ENCODE results near the gene ZNF892. TPM values are rescaled to one million over a fixed set of nuclear protein-coding genes. Genes with fewer than 3 reads are reported as not detected.

Gene ZNF892
- total RNA-seq (2014; rRNA removed; shearing (Covaris generic)) (1.9 and 3.0 TPM in 2 replicates), polyA plus RNA-seq (2016; fragmentation: Nextera tagmentation; extraction: Ambion mirVana) (0.79 and 1.0 TPM in 2 replicates)

DNA sequence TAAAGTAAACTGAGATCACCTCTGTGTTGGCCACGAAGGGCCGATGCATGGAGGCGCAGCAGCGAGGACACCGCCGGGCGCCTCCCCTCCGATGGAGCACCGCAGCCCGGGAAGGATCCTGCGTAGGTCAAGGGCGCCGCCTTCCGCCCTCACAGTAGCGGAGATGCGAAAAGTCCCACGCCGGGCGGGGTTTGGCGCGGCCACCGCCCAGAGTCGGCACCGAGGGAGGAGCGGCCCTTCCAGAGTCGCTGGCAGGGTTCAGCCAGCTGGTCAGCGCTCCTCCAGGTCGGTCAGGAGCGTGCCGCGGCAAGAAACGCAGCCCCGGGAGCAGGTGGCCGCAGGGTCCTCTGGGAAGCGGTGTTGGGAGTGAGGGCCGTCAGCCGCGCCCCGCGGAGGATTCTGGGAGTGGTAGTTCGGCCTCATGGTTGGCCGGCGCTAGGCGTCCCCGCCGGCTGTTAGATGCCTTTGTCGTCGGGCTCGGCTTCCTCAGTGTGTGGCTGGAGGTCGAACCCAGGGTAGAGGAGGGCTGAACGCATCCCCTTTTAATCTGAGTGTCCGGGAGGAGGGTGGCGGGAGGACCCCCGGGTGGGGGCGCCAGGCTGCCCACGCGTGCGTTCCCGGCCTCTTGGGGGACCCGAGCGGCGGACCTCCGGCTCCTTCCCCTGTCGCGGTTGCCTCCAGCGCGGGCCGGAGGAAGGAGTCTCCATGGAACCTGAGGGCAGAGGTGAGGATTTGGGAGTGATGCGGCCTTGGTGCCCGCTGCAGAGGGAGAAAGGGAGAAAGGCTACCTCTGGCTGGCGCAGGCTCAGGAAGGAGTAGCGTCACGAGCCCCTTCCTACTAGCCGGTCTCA, at the start of gene ZNF892:
Gene ZNF892 (plus strand): TSS at position 411 of the 851 bp plus-strand sequence. CDS start 295 bp downstream, at position 706.
- 1 to 2% methylated on average over 68 to 73 of the region's 74 CpGs for whole genome bisulfite sequencing, 2 experiments (ENCODE audit: low coverage in 1 of 2, low lambda C conversion rate in 2 of 2, missing lambda C conversion rate in 2 of 2)
- H4K20me1 ChIP-seq (ENCODE audit: insufficient read depth), result no peaks in the 10 kb centered on the region
- no peak for TF ChIP-seq EZH2phosphoT487 (IDR thresholded peaks at IDR 0.05; ENCODE audit: insufficient read depth, low read depth)
- TF ChIP-seq EZH2 (IDR thresholded peaks at IDR 0.05; ENCODE audit: insufficient read depth, poor library complexity, severe bottlenecking), result no peak
- H3K9ac ChIP-seq, result peak within 1 kb of the TSS; percentile 80
- no peaks in the 10 kb centered on the region for H3K27me3 ChIP-seq (replicated peaks; ENCODE audit: insufficient read depth)
- H3K4me2 ChIP-seq (ENCODE audit: unreplicated experiment), result peak within 1 kb of the TSS; percentile 72
- peak within 1 kb of the TSS; percentile 36 for H3K27ac ChIP-seq
- H3K79me2 ChIP-seq (ENCODE audit: insufficient read depth), result no peaks in the 10 kb centered on the region
- DNase-seq, result peak; percentile 94
- peaks cover 13% of the 10 kb centered on the region for H3K36me3 ChIP-seq (ENCODE audit: low read depth)
- peak within 1 kb of the TSS; percentile 80 for H3K4me3 ChIP-seq
- peak within 1 kb of the TSS; percentile 95 for H2AFZ ChIP-seq
- peaks cover 5% of the 10 kb centered on the region for H3K9me3 ChIP-seq (ENCODE audit: low read depth)
- H3K4me1 ChIP-seq (ENCODE audit: insufficient read depth), result peaks cover 7% of the 10 kb centered on the region; the same call in 1 of the 2 replicates
- in situ Hi-C loops (cut with MboI), result no loop called here
- H3F3A ChIP-seq (ENCODE audit: insufficient read depth), result no peaks in the 10 kb centered on the region
- H3K9me2 ChIP-seq (ENCODE audit: insufficient read depth), result no peaks in the 10 kb centered on the region

DNA sequence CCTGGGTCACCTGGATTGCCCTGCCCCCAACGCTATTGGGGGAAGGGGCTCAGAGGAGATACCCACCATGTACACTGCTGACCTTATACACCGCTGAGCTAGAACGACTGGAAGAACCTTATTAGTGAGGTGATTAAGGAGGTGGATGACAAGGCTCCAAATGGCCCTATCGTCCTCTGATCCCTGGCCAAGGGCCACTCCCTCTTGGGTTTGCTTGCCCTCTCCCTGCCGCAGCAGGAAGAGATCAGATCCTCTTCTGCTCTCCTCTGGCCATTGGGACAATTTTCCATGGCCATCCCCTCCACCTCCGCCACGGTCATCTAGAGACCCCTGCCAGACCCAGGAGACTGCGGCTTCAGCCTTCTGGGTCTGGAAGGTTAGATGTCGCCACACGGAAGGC, 48.9 kb upstream of the ZNF892 start:
- Histone ChIP-seq H4K20me1 (ENCODE audit: insufficient read depth) (no peaks in the 10 kb centered on the region), H3K36me3 (ENCODE audit: low read depth) (peaks cover 30% of the 10 kb centered on the region), H3K9me3 (ENCODE audit: low read depth) (no peaks in the 10 kb centered on the region), H3K27me3 (replicated peaks; ENCODE audit: insufficient read depth) (no peaks in the 10 kb centered on the region), H3K9ac (peak overlapping the region; percentile 89), H3K4me2 (ENCODE audit: unreplicated experiment) (peak overlapping the region; percentile 87), H2AFZ (peak overlapping the region; percentile 82), H3K9me2 (ENCODE audit: insufficient read depth) (no peaks in the 10 kb centered on the region), H3K4me1 (ENCODE audit: insufficient read depth) (no peaks in the 10 kb centered on the region), H3F3A (ENCODE audit: insufficient read depth) (peaks cover 7% of the 10 kb centered on the region), H3K27ac (peak overlapping the region; percentile 38; the same call in 1 of the 2 replicates), H3K4me3 (peak overlapping the region; percentile 82), H3K79me2 (ENCODE audit: insufficient read depth) (peaks cover 12% of the 10 kb centered on the region)
- in situ Hi-C loops (cut with MboI), result no loop called here
- no peak for TF ChIP-seq EZH2phosphoT487 (IDR thresholded peaks at IDR 0.05; ENCODE audit: insufficient read depth, low read depth)
- no peak for TF ChIP-seq EZH2 (IDR thresholded peaks at IDR 0.05; ENCODE audit: insufficient read depth, poor library complexity, severe bottlenecking)
- peak; percentile 34 for DNase-seq
- WGBS, 2 experiments (ENCODE audit: low coverage in 1 of 2, low lambda C conversion rate in 2 of 2, missing lambda C conversion rate in 2 of 2), result 40 to 41% methylated on average over 10 of the region's 10 CpGs

- peak; percentile 71 for DNase-seq
- Histone ChIP-seq H3K4me2 (ENCODE audit: unreplicated experiment) (peak overlapping the region; percentile 87), H3F3A (ENCODE audit: insufficient read depth) (peaks cover 12% of the 10 kb centered on the region), H3K36me3 (ENCODE audit: low read depth) (peaks cover 26% of the 10 kb centered on the region), H3K79me2 (ENCODE audit: insufficient read depth) (peaks cover 18% of the 10 kb centered on the region), H3K27me3 (replicated peaks; ENCODE audit: insufficient read depth) (no peaks in the 10 kb centered on the region), H3K9me3 (ENCODE audit: low read depth) (no peaks in the 10 kb centered on the region), H2AFZ (peak overlapping the region; percentile 82), H3K4me3 (peak overlapping the region; percentile 82), H4K20me1 (ENCODE audit: insufficient read depth) (no peaks in the 10 kb centered on the region), H3K4me1 (ENCODE audit: insufficient read depth) (no peaks in the 10 kb centered on the region), H3K9ac (peak overlapping the region; percentile 89), H3K9me2 (ENCODE audit: insufficient read depth) (no peaks in the 10 kb centered on the region), H3K27ac (peak overlapping the region; percentile 38)
- WGBS, 2 experiments (ENCODE audit: low coverage in 1 of 2, low lambda C conversion rate in 2 of 2, missing lambda C conversion rate in 2 of 2), result 1% methylated on average over 44 to 48 of the region's 58 CpGs
- no peak for TF ChIP-seq EZH2 (IDR thresholded peaks at IDR 0.05; ENCODE audit: insufficient read depth, poor library complexity, severe bottlenecking)
- in situ Hi-C loops (cut with MboI), result no loop called here
Observed at GRCh38 chr2:95158891-95159619, 48.3 kb upstream of the ZNF892 start.

DNA sequence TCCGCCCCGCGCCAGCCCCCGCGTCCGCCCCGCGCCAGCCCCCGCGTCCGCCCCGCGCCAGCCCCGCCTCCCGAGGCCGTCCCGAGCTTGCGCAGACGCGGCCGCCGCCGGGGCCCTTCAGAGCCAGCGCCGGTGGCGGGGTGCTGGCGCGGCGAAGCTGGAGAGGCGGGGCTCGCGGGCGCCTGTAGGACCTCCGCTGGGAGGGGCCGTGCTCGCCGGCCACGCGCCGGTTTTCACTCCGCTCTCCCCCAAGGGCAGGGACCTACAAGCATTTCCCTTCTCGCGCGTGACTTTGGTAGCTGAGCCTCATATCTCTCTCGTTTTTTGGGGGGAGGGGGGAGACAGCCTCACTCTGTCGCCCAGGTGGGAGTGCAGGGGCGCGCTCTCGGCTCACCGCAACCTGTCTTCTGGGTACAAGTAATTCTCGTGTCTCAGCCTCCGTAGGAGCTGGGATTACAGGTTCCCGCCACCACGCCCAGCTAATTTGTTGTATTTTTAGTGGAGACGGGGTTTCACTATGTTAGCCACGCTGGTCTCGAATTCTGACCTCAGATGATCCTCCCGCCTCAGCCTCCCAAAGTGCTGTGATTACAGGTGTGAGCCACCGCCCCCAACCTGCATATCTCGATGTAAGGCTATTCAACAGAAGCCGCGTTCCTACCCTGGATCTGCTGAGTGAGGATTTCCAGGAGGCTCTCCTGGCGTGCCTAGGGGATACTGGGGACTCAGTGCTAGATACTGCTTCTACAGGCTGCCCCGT, 47.5 kb upstream of the ZNF892 start, which contains the start of gene ZNF514:
Gene ZNF514 (minus strand): TSS at position 159 of the 760 bp plus-strand sequence. CDS start 6,595 bp downstream, outside the sequence.
- H3K4me3 ChIP-seq, result peak within 1 kb of the TSS; percentile 84
- no peak for TF ChIP-seq EZH2phosphoT487 (IDR thresholded peaks at IDR 0.05; ENCODE audit: insufficient read depth, low read depth)
- no peak for TF ChIP-seq EZH2 (IDR thresholded peaks at IDR 0.05; ENCODE audit: insufficient read depth, poor library complexity, severe bottlenecking)
- peak within 1 kb of the TSS; percentile 96 for H2AFZ ChIP-seq
- no peaks in the 10 kb centered on the region for H4K20me1 ChIP-seq (ENCODE audit: insufficient read depth)
- in situ Hi-C loops (cut with MboI), result no loop called here
- peaks cover 7% of the 10 kb centered on the region for H3K4me1 ChIP-seq (ENCODE audit: insufficient read depth)
- H3K27me3 ChIP-seq (replicated peaks; ENCODE audit: insufficient read depth), result no peaks in the 10 kb centered on the region
- peak; percentile 90 for DNase-seq
- H3F3A ChIP-seq (ENCODE audit: insufficient read depth), result peaks cover 12% of the 10 kb centered on the region
- H3K9me2 ChIP-seq (ENCODE audit: insufficient read depth), result no peaks in the 10 kb centered on the region
- peak within 1 kb of the TSS; percentile 88 for H3K4me2 ChIP-seq (ENCODE audit: unreplicated experiment)
- 13 to 15% methylated on average over 28 to 29 of the region's 64 CpGs for WGBS, 2 experiments (ENCODE audit: low coverage in 1 of 2, low lambda C conversion rate in 2 of 2, missing lambda C conversion rate in 2 of 2)
- H3K9me3 ChIP-seq (ENCODE audit: low read depth), result no peaks in the 10 kb centered on the region
- peaks cover 26% of the 10 kb centered on the region for H3K79me2 ChIP-seq (ENCODE audit: insufficient read depth)
- H3K27ac ChIP-seq, result peak within 1 kb of the TSS; percentile 38
- peaks cover 18% of the 10 kb centered on the region for H3K36me3 ChIP-seq (ENCODE audit: low read depth)
- peak within 1 kb of the TSS; percentile 89 for H3K9ac ChIP-seq

Data from GM23248 (cell line).